NCI-H1092 (cell line): ENCODE data around the gene SPINK9.
"Not testable (repeated sequence)": the region's sequence is repeated elsewhere in the genome, so short reads cannot be mapped to it uniquely, and the experiment has no call there.

ENCODE experiments used
- DNase-seq: peaks from one replicate; lab custom pipeline; 2025; lab: John Stamatoyannopoulos, UW

The SPINK9 gene

GRCh38 chr5:148335259-148335658 lies at the start of gene SPINK9:
Gene SPINK9 (plus strand): TSS chr5:148335559. CDS start chr5:148335614, 55 bp downstream.
- DNase-seq = no peak

GRCh38 chr5:148290271-148291195 lies 44.8 kb upstream of the SPINK9 start:
- no peak for DNase-seq

- DNase-seq = no peak
These were observed 37.6 kb upstream of the SPINK9 start for GRCh38 chr5:148297731-148298130.

- DNase-seq = no peak
These were observed 28.9 kb upstream of the SPINK9 start for GRCh38 chr5:148306446-148306845.

- no peak for DNase-seq
These were observed 26.3 kb upstream of the SPINK9 start for GRCh38 chr5:148309019-148309418.

- no peak for DNase-seq
These were observed 25.6 kb upstream of the SPINK9 start for GRCh38 chr5:148309746-148310145.

GRCh38 chr5:148311484-148311883 lies 23.9 kb upstream of the SPINK9 start:
- DNase-seq = no peak

- DNase-seq = no peak
These were observed 23.2 kb upstream of the SPINK9 start, which contains the start of gene SPINK7 for GRCh38 chr5:148312153-148312552. Gene SPINK7 (plus strand): TSS chr5:148312423. CDS start chr5:148312484, 61 bp downstream.

GRCh38 chr5:148314187-148314586 lies 21.2 kb upstream of the SPINK9 start:
- DNase-seq = no peak

GRCh38 chr5:148314731-148315130 lies 20.6 kb upstream of the SPINK9 start:
- DNase-seq = no peak

- not testable (repeated sequence) for DNase-seq
These were observed 15.1 kb upstream of the SPINK9 start for GRCh38 chr5:148320011-148320963.

GRCh38 chr5:148333262-148333849 lies 2.0 kb upstream of the SPINK9 start:
- DNase-seq = no peak

GRCh38 chr5:148336704-148337435 lies 1.5 kb downstream of the SPINK9 start:
- DNase-seq = no peak

GRCh38 chr5:148342371-148343045 lies 7.1 kb downstream of the SPINK9 start:
- no peak for DNase-seq

GRCh38 chr5:148343046-148343407 lies 7.7 kb downstream of the SPINK9 start:
- no peak for DNase-seq

GRCh38 chr5:148343603-148344487 lies 8.5 kb downstream of the SPINK9 start:
- DNase-seq = no peak

- no peak for DNase-seq
These were observed 12.3 kb downstream of the SPINK9 start for GRCh38 chr5:148347706-148348105.

- DNase-seq = no peak
These were observed 17.3 kb downstream of the SPINK9 start for GRCh38 chr5:148352696-148353095.

- DNase-seq = no peak
These were observed 18.3 kb downstream of the SPINK9 start for GRCh38 chr5:148353634-148354033.

- no peak for DNase-seq
These were observed 29.0 kb downstream of the SPINK9 start for GRCh38 chr5:148364343-148364742.
